ENCODE measurements around the gene LZTS2.

Gene LZTS2

GRCh38 chr10:100986952-100987684, 12.5 kb upstream of the LZTS2 start, which contains the start of the genes MRPL43 and TWNK:
TSS of gene MRPL43 (minus strand) at chr10:100987497. CDS start at chr10:100987443, 54 bp downstream.
TSS of gene TWNK (plus strand) at chr10:100987543. CDS start at chr10:100988211, 668 bp downstream.
- H3K27ac ChIP-seq = peak within 1 kb of the TSS; percentile 91
- TF ChIP-seq CTCF (conservative IDR thresholded peaks at IDR 0.05) = no peak

- no peak for TF ChIP-seq CTCF (conservative IDR thresholded peaks at IDR 0.05)
- H3K27ac ChIP-seq = peak overlapping the region; percentile 91
These were observed 11.9 kb upstream of the LZTS2 start for GRCh38 chr10:100987685-100988049.

GRCh38 chr10:100988166-100988565, 11.4 kb upstream of the LZTS2 start:
- H3K27ac ChIP-seq = peak overlapping the region; percentile 91
- TF ChIP-seq CTCF (conservative IDR thresholded peaks at IDR 0.05) = no peak

- peak overlapping the region; percentile 91; the same call in 1 of the 2 replicates for H3K27ac ChIP-seq
- TF ChIP-seq CTCF (conservative IDR thresholded peaks at IDR 0.05) = no peak
These were observed 10.5 kb upstream of the LZTS2 start for GRCh38 chr10:100989088-100989487.

- peak overlapping the region; percentile 19 for H3K27ac ChIP-seq
- TF ChIP-seq CTCF (conservative IDR thresholded peaks at IDR 0.05) = peak; percentile 77
These were observed 5.5 kb upstream of the LZTS2 start for GRCh38 chr10:100993986-100994708.

- TF ChIP-seq CTCF (conservative IDR thresholded peaks at IDR 0.05) = no peak
- no peak overlapping the region for H3K27ac ChIP-seq
These were observed 4.4 kb upstream of the LZTS2 start for GRCh38 chr10:100995181-100995580.

- peak overlapping the region; percentile 94 for H3K27ac ChIP-seq
- TF ChIP-seq CTCF (conservative IDR thresholded peaks at IDR 0.05) = no peak
These were observed 2.8 kb upstream of the LZTS2 start for GRCh38 chr10:100996678-100997359.
